OCI-LY7 (cell line): ENCODE data around the gene PLA2G2E. TPM values are rescaled to one million over a fixed set of nuclear protein-coding genes. Genes with fewer than 3 reads are reported as not detected.

ENCODE experiments used
- BruUV-seq: library from RNA; stranded (reverse); fragments of 400-500 nt; replicated peaks from 2 replicates; lab custom pipeline; 2021; lab: Mats Ljungman, UMichigan
- CTCF ChIA-PET: fragments of 300-600 bp; sonication (Branson Sonifier 250); formaldehyde crosslinking; loops from one replicate; lab custom pipeline; 2022; ENCODE audit warnings: antibody characterized with exemption; ENCODE audit not compliant: unreplicated experiment; lab: Charles Lee
- POLR2A ChIA-PET: fragments of 300-600 bp; sonication (Branson Sonifier 250); formaldehyde crosslinking; loops from one replicate; lab custom pipeline; 2022; ENCODE audit warnings: antibody characterized with exemption; lab: Charles Lee
- DNase-seq: peaks from one replicate; pipeline ENCODE4 v3.0.0-alpha.2; 2015; ENCODE audit warnings: low spot score
- H2AFZ ChIP-seq: fragments of 200-600 bp; sonication (generic), shearing (Covaris generic); 2 replicates; pipeline ENCODE4 v1.6.1; 2014; ENCODE audit warnings: mild to moderate bottlenecking, antibody characterized with exemption, low read length, moderate library complexity
- H3K27ac ChIP-seq: fragments of 200-600 bp; sonication (generic); 2 replicates; pipeline ENCODE4 v1.5.1; 2014; ENCODE audit warnings: mixed run types, low read depth, mild to moderate bottlenecking, moderate library complexity, low read length, inconsistent platforms; ENCODE audit not compliant: poor library complexity, severe bottlenecking
- H3K36me3 ChIP-seq: fragments of 200-600 bp; sonication (generic); 2 replicates; pipeline ENCODE4 v1.6.1; 2014; ENCODE audit warnings: mild to moderate bottlenecking, antibody characterized with exemption, low read length, moderate library complexity, mixed read lengths; ENCODE audit not compliant: insufficient read depth
- H3K4me1 ChIP-seq: fragments of 200-600 bp; sonication (generic); 2 replicates; pipeline ENCODE4 v1.5.1; 2014; ENCODE audit warnings: mild to moderate bottlenecking, low read length; ENCODE audit not compliant: insufficient read depth, poor library complexity, severe bottlenecking
- H3K4me2 ChIP-seq: fragments of 200-600 bp; sonication (generic); 2 replicates; pipeline ENCODE4 v1.6.1; 2014; ENCODE audit warnings: mild to moderate bottlenecking, low read length
- H3K4me3 ChIP-seq: fragments of 200-600 bp; sonication (generic); 2 replicates; pipeline ENCODE4 v1.5.1; 2014; ENCODE audit warnings: mild to moderate bottlenecking, low read depth, low read length; ENCODE audit not compliant: poor library complexity, severe bottlenecking
- H3K79me2 ChIP-seq: fragments of 200-600 bp; sonication (generic); 2 replicates; pipeline ENCODE4 v1.6.1; 2016; ENCODE audit warnings: low read depth, mild to moderate bottlenecking, low read length, moderate library complexity, mixed read lengths; ENCODE audit not compliant: insufficient read depth
- H3K9me2 ChIP-seq: fragments of 200-600 bp; sonication (generic); 2 replicates; pipeline ENCODE4 v1.6.1; 2016; ENCODE audit warnings: mild to moderate bottlenecking, low read length, mixed read lengths; ENCODE audit not compliant: insufficient read depth
- H3K9me3 ChIP-seq: fragments of 200-600 bp; sonication (generic); 2 replicates; pipeline ENCODE4 v1.6.1; 2014; ENCODE audit warnings: mild to moderate bottlenecking, mixed run types, low read length, mixed read lengths
- H4K20me1 ChIP-seq: fragments of 200-600 bp; sonication (generic); 2 replicates; pipeline ENCODE4 v1.6.1; 2014; ENCODE audit warnings: mild to moderate bottlenecking, antibody characterized with exemption, low read length, moderate library complexity, mixed read lengths; ENCODE audit not compliant: insufficient read depth
- EZH2phosphoT487 ChIP-seq: fragments of 200-600 bp; sonication (generic); IDR thresholded peaks from 2 replicates; pipeline ENCODE4 v1.6.1; 2018; ENCODE audit warnings: low read depth, borderline replicate concordance, mild to moderate bottlenecking, mixed run types, antibody characterized with exemption, low read length, moderate library complexity, mixed read lengths
- intact Hi-C: fragments of 100-400 bp; cut with micrococcal nuclease; formaldehyde crosslinking; loops from one replicate; pipeline ENCODE4 v1.10.0; 2022; ENCODE audit not compliant: unreplicated experiment
- total RNA-seq, 2 experiments: library from RNA; depleted of rRNA in 1 of 2; stranded (reverse); fragments of >200 nt in 1 of 2; shearing (Covaris generic) in 1 of 2; gene quantifications; 2 replicates each; pipeline ENCODE4 v1.2.3, GENCODE V29; 2014 to 2022
- TF ChIP-seq, protein P1 (sequence below): fragments of 200-600 bp; sonication (generic); conservative IDR thresholded peaks from 2 replicates; pipeline ENCODE4 v1.5.1; 2014; ENCODE audit warnings: mild to moderate bottlenecking, antibody characterized with exemption, low read length, moderate library complexity, mixed read lengths

Gene PLA2G2E
- total RNA-seq, 2 experiments from 2014 or later: not detected

DNA sequence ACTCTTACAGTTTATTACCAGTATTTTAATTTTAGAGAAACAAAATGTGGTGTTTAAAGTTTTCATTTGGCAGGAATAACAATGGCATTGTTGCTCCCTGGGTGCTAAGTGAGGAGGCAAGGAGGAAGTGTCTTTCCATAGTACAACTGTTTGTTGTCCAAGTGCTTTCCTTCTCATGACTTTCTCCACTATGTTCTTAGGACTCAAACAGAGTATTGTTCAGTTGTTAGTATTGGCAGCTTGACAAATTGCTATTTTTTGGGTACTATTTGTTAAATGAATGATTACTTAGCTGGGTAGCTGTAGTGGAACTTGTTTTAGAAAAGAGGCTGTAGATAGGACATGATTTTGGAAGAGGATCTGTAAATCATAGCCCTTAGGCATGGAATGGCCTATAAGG is 33.8 kb downstream of the PLA2G2E start:
- ChIA-PET POLR2A (no interaction called here), CTCF (no interaction called here)
- no peaks in the 10 kb centered on the region for H3K9me2 ChIP-seq
- TF ChIP-seq, protein P1, sequence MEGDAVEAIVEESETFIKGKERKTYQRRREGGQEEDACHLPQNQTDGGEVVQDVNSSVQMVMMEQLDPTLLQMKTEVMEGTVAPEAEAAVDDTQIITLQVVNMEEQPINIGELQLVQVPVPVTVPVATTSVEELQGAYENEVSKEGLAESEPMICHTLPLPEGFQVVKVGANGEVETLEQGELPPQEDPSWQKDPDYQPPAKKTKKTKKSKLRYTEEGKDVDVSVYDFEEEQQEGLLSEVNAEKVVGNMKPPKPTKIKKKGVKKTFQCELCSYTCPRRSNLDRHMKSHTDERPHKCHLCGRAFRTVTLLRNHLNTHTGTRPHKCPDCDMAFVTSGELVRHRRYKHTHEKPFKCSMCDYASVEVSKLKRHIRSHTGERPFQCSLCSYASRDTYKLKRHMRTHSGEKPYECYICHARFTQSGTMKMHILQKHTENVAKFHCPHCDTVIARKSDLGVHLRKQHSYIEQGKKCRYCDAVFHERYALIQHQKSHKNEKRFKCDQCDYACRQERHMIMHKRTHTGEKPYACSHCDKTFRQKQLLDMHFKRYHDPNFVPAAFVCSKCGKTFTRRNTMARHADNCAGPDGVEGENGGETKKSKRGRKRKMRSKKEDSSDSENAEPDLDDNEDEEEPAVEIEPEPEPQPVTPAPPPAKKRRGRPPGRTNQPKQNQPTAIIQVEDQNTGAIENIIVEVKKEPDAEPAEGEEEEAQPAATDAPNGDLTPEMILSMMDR: no peak
- TF ChIP-seq EZH2phosphoT487: no peak
- H3K27ac ChIP-seq: no peak overlapping the region
- peaks cover 60% of the 10 kb centered on the region for H3K36me3 ChIP-seq
- H3K4me2 ChIP-seq: no peak overlapping the region
- no peaks in the 10 kb centered on the region for H3K4me1 ChIP-seq
- no TSS peak for BruUV-seq
- H2AFZ ChIP-seq: no peak overlapping the region
- peaks cover 37% of the 10 kb centered on the region; the same call in 1 of the 2 replicates for H3K79me2 ChIP-seq
- no peak for DNase-seq
- H3K4me3 ChIP-seq: no peak overlapping the region
- H3K9me3 ChIP-seq: no peaks in the 10 kb centered on the region
- intact Hi-C loops: no loop called here
- H4K20me1 ChIP-seq: no peaks in the 10 kb centered on the region

DNA sequence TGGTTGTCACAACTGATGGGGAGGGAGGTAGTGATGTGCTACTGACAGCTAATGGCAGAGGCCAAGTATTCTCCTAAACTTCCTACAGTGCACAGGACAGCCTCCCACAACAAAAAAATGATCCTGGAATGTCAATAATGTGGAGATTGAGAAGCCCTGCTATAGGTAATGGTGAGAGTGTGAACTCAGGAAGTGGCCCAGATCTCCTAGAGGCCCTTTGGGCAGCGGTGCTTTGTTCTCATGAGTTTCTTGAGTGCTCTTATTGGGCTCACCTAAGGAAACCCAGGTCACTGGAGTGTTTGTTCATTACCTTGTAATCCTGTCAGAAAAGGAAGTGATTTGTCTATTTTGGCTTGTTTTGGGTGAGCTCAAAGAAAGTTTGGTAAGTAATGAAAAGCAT is 35.3 kb downstream of the PLA2G2E start:
- no peak overlapping the region for H3K4me3 ChIP-seq
- 0 out of 2 replicates have a peak, but pooled peaks cover 10% of the 10 kb centered on the region for H4K20me1 ChIP-seq
- ChIA-PET POLR2A (interaction anchor here (1.0 kb wide), 1 partner anchor 22 kb away, joined by 3 read pairs; no protein-coding TSS in a partner anchor), CTCF (no interaction called here)
- H3K4me2 ChIP-seq: no peak overlapping the region
- no peak overlapping the region for H3K27ac ChIP-seq
- no peak overlapping the region for H2AFZ ChIP-seq
- no peaks in the 10 kb centered on the region for H3K9me3 ChIP-seq
- peaks cover 53% of the 10 kb centered on the region; the same call in 1 of the 2 replicates for H3K79me2 ChIP-seq
- peaks cover 12% of the 10 kb centered on the region for H3K4me1 ChIP-seq
- TF ChIP-seq, protein P1: no peak
- TF ChIP-seq EZH2phosphoT487: no peak
- H3K36me3 ChIP-seq: peaks cover 50% of the 10 kb centered on the region
- no peak for DNase-seq
- BruUV-seq: no TSS peak
- H3K9me2 ChIP-seq: no peaks in the 10 kb centered on the region
- intact Hi-C loops: no loop called here

DNA sequence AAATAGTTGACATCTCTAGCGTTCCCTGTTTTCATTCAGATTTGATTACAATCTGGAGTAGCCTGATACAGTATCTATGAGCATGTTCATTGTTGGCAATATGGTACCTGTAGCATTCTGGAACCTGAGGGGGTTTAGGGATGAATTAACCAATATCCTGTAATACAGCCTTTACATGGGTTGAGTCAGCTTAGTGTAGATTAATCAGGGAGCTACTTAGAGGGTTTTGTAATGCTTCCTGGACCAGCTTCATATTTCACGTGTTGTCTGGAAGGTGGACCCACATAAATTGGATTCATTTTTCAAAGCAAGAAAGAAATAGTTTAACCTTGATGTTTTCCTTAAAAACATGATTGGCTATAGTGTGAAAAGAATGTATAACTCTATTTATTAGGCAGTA is 37.6 kb downstream of the PLA2G2E start:
- Histone ChIP-seq H3K4me3 (no peak overlapping the region), H2AFZ (no peak overlapping the region), H3K36me3 (peaks cover 27% of the 10 kb centered on the region), H3K4me1 (peaks cover 19% of the 10 kb centered on the region), H4K20me1 (0 out of 2 replicates have a peak, but pooled peaks cover 10% of the 10 kb centered on the region), H3K4me2 (no peak overlapping the region), H3K27ac (no peak overlapping the region), H3K9me2 (no peaks in the 10 kb centered on the region), H3K79me2 (peaks cover 57% of the 10 kb centered on the region; the same call in 1 of the 2 replicates), H3K9me3 (no peaks in the 10 kb centered on the region)
- no peak for TF ChIP-seq EZH2phosphoT487
- TF ChIP-seq, protein P1: no peak
- CTCF ChIA-PET: no interaction called here
- BruUV-seq: no TSS peak
- POLR2A ChIA-PET: no interaction called here
- DNase-seq: no peak
- intact Hi-C loops: no loop called here
